HUES64 (cell line): ENCODE results near the gene SLC22A6.

Source experiments
- H3K27ac ChIP-seq: 2 replicates; pipeline ENCODE4 v1.7.0; 2013; ENCODE audit warnings: low read depth, low read length, inconsistent platforms
- H3K27me3 ChIP-seq: 2 replicates; pipeline ENCODE4 v1.6.1; 2013; ENCODE audit warnings: mild to moderate bottlenecking, low read length; ENCODE audit not compliant: insufficient read depth
- H3K36me3 ChIP-seq: 2 replicates; pipeline ENCODE4 v1.6.1; 2013; ENCODE audit warnings: mild to moderate bottlenecking, low read length; ENCODE audit not compliant: insufficient read depth
- H3K4me1 ChIP-seq: 2 replicates; pipeline ENCODE4 v1.6.1; 2013; ENCODE audit warnings: mild to moderate bottlenecking, low read length, moderate library complexity; ENCODE audit not compliant: insufficient read depth
- H3K4me3 ChIP-seq: 2 replicates; pipeline ENCODE4 v1.5.1; 2013; ENCODE audit warnings: mild to moderate bottlenecking, low read length, moderate library complexity
- H3K9ac ChIP-seq: 2 replicates; pipeline ENCODE4 v1.6.1; 2013; ENCODE audit warnings: mild to moderate bottlenecking, low read depth, low read length
- H3K9me3 ChIP-seq: 2 replicates; pipeline ENCODE4 v1.6.1; 2013; ENCODE audit warnings: low read depth, low read length; ENCODE audit not compliant: insufficient read depth
- WGBS: fragments of 150-250, 120-280 bp; methylation state at CpG from one replicate; pipeline ENCODE4 v1.1.7; 2013; ENCODE audit warnings: missing lambda C conversion rate; 5-methylcytosine and 5-hydroxymethylcytosine counted together

The SLC22A6 gene

DNA sequence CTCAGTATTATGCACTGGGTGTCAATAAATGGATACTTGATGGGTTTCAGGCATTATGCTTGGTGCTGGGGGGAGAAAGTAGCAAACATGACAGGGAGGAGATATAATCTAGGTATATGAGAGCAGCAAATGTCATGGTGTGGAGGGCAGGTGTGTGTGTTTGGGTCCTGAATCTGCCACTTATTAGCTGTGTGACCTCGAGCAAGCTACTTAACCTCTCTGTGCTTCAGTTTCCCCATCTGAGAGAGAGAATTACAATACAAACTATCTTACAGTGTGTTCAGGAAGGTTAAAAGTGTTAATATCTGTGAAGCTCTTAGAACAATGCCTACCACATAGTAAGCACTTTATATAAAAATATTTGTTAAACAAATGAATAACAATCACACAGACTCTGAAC, 28.1 kb upstream of the SLC22A6 start:
- Histone ChIP-seq H3K36me3 (no peaks in the 10 kb centered on the region), H3K4me1 (no peaks in the 10 kb centered on the region), H3K27ac (no peak overlapping the region), H3K4me3 (no peak overlapping the region), H3K27me3 (no peaks in the 10 kb centered on the region), H3K9ac (no peak overlapping the region), H3K9me3 (no peaks in the 10 kb centered on the region)
- 100% methylated on average over 1 of the region's 1 CpG for WGBS

DNA sequence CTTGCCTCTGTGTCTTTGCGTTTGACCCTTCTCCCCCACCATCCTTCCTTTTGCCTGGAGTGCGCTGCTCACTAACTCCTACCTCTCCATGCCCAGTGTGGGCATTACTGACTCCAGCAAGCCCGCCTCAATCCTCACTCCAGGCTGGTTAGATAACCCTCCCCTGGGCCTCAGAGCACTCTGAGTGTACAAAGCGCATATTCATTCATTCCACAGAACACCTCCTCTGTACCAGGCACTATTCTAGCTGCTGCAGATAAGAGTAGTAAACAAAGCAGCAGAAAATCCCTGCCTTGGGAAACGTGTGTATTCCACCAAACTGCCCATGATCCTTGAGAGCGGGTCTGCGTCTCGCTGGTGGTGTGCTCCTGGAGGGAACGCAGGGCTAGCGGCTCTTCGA, 27.7 kb upstream of the SLC22A6 start:
- Histone ChIP-seq H3K9me3 (no peaks in the 10 kb centered on the region), H3K4me1 (no peaks in the 10 kb centered on the region), H3K36me3 (no peaks in the 10 kb centered on the region), H3K27me3 (no peaks in the 10 kb centered on the region), H3K27ac (no peak overlapping the region), H3K4me3 (no peak overlapping the region), H3K9ac (no peak overlapping the region)
- 88% methylated on average over 11 of the region's 11 CpGs for WGBS

GRCh38 chr11:63010934-63011439, 26.2 kb upstream of the SLC22A6 start:
- no peaks in the 10 kb centered on the region for H3K9me3 ChIP-seq
- 78% methylated on average over 5 of the region's 5 CpGs for WGBS
- H3K36me3 ChIP-seq: no peaks in the 10 kb centered on the region
- H3K27ac ChIP-seq: no peak overlapping the region
- no peaks in the 10 kb centered on the region for H3K27me3 ChIP-seq
- no peaks in the 10 kb centered on the region for H3K4me1 ChIP-seq
- H3K4me3 ChIP-seq: no peak overlapping the region
- H3K9ac ChIP-seq: no peak overlapping the region

GRCh38 chr11:63007920-63008319, 23.2 kb upstream of the SLC22A6 start:
- no peak overlapping the region for H3K4me3 ChIP-seq
- no peaks in the 10 kb centered on the region for H3K27me3 ChIP-seq
- no peaks in the 10 kb centered on the region for H3K36me3 ChIP-seq
- H3K27ac ChIP-seq: no peak overlapping the region
- no peak overlapping the region for H3K9ac ChIP-seq
- WGBS: 82% methylated on average over 5 of the region's 5 CpGs
- H3K4me1 ChIP-seq: no peaks in the 10 kb centered on the region
- H3K9me3 ChIP-seq: no peaks in the 10 kb centered on the region

- no peaks in the 10 kb centered on the region for H3K4me1 ChIP-seq
- no peaks in the 10 kb centered on the region for H3K36me3 ChIP-seq
- H3K9me3 ChIP-seq: no peaks in the 10 kb centered on the region
- WGBS: 82% methylated on average over 9 of the region's 9 CpGs
- no peak overlapping the region for H3K27ac ChIP-seq
- H3K4me3 ChIP-seq: no peak overlapping the region
- no peaks in the 10 kb centered on the region for H3K27me3 ChIP-seq
- no peak overlapping the region for H3K9ac ChIP-seq
These were observed 16.7 kb upstream of the SLC22A6 start for GRCh38 chr11:63001456-63001855.

- Histone ChIP-seq H3K36me3 (no peaks in the 10 kb centered on the region), H3K27ac (no peak overlapping the region), H3K4me1 (no peaks in the 10 kb centered on the region), H3K9me3 (no peaks in the 10 kb centered on the region), H3K27me3 (no peaks in the 10 kb centered on the region), H3K4me3 (no peak overlapping the region), H3K9ac (no peak overlapping the region)
- 81% methylated on average over 6 of the region's 7 CpGs for WGBS
These were observed 14.9 kb upstream of the SLC22A6 start for GRCh38 chr11:62999649-63000048.

DNA sequence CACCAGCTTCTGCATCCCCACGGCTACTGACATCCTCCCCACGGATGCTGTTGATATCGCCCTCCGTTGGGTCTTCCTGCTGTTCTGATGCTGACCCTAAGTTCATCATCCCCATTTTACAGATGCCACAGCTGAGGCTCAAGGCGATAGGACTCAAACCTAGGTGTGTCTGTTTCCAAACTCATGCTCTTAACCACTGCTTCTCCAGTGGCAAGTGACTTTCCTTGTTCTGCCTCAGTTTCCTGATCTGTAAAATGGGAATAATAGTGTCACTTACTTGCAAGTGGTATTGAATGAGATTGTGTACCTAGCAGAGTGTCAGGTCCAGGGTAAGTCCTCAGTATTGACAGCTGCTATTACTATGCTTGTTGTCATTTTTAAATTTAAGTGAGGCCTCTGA, 14.4 kb upstream of the SLC22A6 start:
- no peak overlapping the region for H3K4me3 ChIP-seq
- no peaks in the 10 kb centered on the region for H3K4me1 ChIP-seq
- no peaks in the 10 kb centered on the region for H3K36me3 ChIP-seq
- no peaks in the 10 kb centered on the region for H3K9me3 ChIP-seq
- WGBS: 94% methylated on average over 5 of the region's 5 CpGs
- H3K9ac ChIP-seq: no peak overlapping the region
- no peaks in the 10 kb centered on the region for H3K27me3 ChIP-seq
- H3K27ac ChIP-seq: no peak overlapping the region

GRCh38 chr11:62996271-62996670, 11.5 kb upstream of the SLC22A6 start:
- no peaks in the 10 kb centered on the region for H3K9me3 ChIP-seq
- H3K36me3 ChIP-seq: no peaks in the 10 kb centered on the region
- H3K27me3 ChIP-seq: no peaks in the 10 kb centered on the region
- H3K4me1 ChIP-seq: no peaks in the 10 kb centered on the region
- H3K4me3 ChIP-seq: no peak overlapping the region
- H3K27ac ChIP-seq: no peak overlapping the region
- no peak overlapping the region for H3K9ac ChIP-seq
- WGBS: 88% methylated on average over 1 of the region's 1 CpG

GRCh38 chr11:62994775-62995174, 10.0 kb upstream of the SLC22A6 start:
- no peaks in the 10 kb centered on the region for H3K36me3 ChIP-seq
- H3K9me3 ChIP-seq: no peaks in the 10 kb centered on the region
- 84% methylated on average over 4 of the region's 4 CpGs for WGBS
- H3K27ac ChIP-seq: no peak overlapping the region
- no peaks in the 10 kb centered on the region for H3K27me3 ChIP-seq
- H3K4me1 ChIP-seq: no peaks in the 10 kb centered on the region
- no peak overlapping the region for H3K4me3 ChIP-seq
- H3K9ac ChIP-seq: no peak overlapping the region

DNA sequence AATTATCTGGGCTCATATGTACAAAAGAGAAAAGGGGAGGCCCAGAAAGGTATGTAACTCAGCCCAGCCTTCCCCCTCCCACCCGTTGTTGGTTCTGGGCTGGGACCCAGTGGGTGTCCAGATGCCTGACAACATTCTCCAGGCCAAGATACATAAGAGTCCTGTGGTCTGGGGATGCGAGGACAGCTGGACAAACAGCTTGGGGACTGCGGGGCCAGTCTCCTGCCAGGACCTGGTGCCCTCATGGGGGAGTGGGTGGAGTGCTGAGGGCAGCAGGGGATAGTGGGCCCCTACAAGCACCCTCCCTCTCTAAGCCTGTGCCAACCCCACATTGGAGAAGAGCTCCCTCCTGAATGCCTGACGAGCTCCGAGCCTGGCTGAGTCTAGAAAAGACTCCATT, 3.5 kb upstream of the SLC22A6 start:
- H3K9me3 ChIP-seq: no peaks in the 10 kb centered on the region
- no peaks in the 10 kb centered on the region for H3K27me3 ChIP-seq
- H3K4me3 ChIP-seq: no peak overlapping the region
- H3K4me1 ChIP-seq: no peaks in the 10 kb centered on the region
- no peak overlapping the region for H3K9ac ChIP-seq
- 84% methylated on average over 5 of the region's 5 CpGs for WGBS
- no peaks in the 10 kb centered on the region for H3K36me3 ChIP-seq
- no peak overlapping the region for H3K27ac ChIP-seq

- WGBS: 94% methylated on average over 3 of the region's 3 CpGs
These were observed 429 bp upstream of the SLC22A6 start for GRCh38 chr11:62985041-62985750.

More at GRCh38 chr11:62985041-62985750, 429 bp upstream of the SLC22A6 start:
- H3K36me3 ChIP-seq: no peaks in the 10 kb centered on the region
- no peaks in the 10 kb centered on the region for H3K9me3 ChIP-seq
- H3K27me3 ChIP-seq: no peaks in the 10 kb centered on the region
- no peak overlapping the region for H3K4me3 ChIP-seq
- H3K9ac ChIP-seq: no peak overlapping the region
- H3K27ac ChIP-seq: no peak overlapping the region
- H3K4me1 ChIP-seq: no peaks in the 10 kb centered on the region
